Upper lobe of left lung (tissue), 4 donors: ENCODE measurements around the gene FAM185A.

Experiments
- CTCF ChIP-seq, 6 experiments: fragments of 450-650 bp in 4 of 6; fragments of 200-600 bp in 2 of 6; sonication (generic) in 2 of 6; IDR thresholded peaks; one replicate each; pipeline ENCODE4 v1.5.1; 2016 to 2019; ENCODE audit warnings: antibody characterized with exemption in 6 of 6
- EP300 ChIP-seq, 4 donors: sonication (generic); formaldehyde crosslinking; IDR thresholded peaks; one replicate each; pipeline ENCODE4 v1.5.1; 2017; ENCODE audit warnings: antibody characterized with exemption in 4 of 4, control low read depth in 2 of 4
- POLR2A ChIP-seq, 4 donors: fragments of 450-650 bp; IDR thresholded peaks; one replicate each; pipeline ENCODE4 v1.5.1; 2016 to 2017; ENCODE audit warnings: antibody characterized with exemption in 4 of 4, mild to moderate bottlenecking in 2 of 4
- POLR2AphosphoS5 ChIP-seq, 2 donors: sonication (generic); formaldehyde crosslinking; IDR thresholded peaks; one replicate each; pipeline ENCODE4 v1.5.1; 2017; ENCODE audit warnings: antibody characterized with exemption in 2 of 2

- TF ChIP-seq CTCF (IDR thresholded peaks at IDR 0.05) (no peak), POLR2A (IDR thresholded peaks at IDR 0.05) (no peak), POLR2AphosphoS5 (IDR thresholded peaks at IDR 0.05) (no peak), EP300 (IDR thresholded peaks at IDR 0.05) (no peak)
These were observed 100.3 kb downstream of the FAM185A start for GRCh38 chr7:102849079-102849478.
